Medulla oblongata (tissue), 1 donor: ENCODE results near the gene IL36B.

Experiments used
- DNase-seq: peaks from one replicate; pipeline ENCODE4 v3.0.0-alpha.2; 2015; ENCODE audit errors: extremely low spot score

The IL36B gene

GRCh38 chr2:113056521-113056920 is 3.9 kb upstream of the IL36B start:
- DNase-seq = no peak

DNA sequence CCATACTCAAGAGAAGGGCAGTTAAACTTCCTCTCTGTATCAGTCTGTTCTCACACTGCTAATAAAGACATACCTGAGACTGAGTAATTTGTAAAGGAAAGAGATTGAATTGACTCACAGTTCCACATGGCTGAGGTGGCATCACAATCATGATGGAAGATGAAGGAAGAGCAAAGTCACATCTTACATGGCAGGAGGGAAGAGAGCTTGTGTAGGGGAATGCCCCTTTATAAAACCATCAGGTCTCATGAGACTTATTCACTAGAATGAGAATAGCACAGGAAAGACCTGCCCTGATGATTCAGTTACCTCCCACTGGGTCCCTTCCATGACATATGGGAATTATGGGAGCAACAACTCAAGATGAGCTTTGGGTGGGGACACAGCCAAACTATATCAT is 1.4 kb upstream of the IL36B start:
- DNase-seq = no peak

DNA sequence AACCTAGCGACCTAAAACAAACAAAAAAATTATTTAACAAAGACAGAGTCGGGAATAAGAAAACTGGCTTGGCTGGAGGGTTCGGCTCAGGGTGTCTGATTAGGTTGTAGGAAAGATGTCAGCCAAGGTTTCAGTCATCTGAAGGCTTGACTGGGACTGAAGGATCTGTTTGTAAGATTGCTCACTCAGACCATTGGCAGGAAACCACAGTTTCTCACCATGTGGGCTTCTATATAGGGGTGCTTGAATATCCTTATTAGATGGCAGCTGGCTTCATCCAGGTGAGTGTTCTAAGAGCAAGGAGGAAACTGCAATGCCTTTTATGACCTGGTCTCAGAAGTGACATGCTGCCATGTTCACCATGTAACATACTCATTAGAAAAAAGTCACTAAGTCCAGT is 999 bp upstream of the IL36B start:
- DNase-seq = no peak

DNA sequence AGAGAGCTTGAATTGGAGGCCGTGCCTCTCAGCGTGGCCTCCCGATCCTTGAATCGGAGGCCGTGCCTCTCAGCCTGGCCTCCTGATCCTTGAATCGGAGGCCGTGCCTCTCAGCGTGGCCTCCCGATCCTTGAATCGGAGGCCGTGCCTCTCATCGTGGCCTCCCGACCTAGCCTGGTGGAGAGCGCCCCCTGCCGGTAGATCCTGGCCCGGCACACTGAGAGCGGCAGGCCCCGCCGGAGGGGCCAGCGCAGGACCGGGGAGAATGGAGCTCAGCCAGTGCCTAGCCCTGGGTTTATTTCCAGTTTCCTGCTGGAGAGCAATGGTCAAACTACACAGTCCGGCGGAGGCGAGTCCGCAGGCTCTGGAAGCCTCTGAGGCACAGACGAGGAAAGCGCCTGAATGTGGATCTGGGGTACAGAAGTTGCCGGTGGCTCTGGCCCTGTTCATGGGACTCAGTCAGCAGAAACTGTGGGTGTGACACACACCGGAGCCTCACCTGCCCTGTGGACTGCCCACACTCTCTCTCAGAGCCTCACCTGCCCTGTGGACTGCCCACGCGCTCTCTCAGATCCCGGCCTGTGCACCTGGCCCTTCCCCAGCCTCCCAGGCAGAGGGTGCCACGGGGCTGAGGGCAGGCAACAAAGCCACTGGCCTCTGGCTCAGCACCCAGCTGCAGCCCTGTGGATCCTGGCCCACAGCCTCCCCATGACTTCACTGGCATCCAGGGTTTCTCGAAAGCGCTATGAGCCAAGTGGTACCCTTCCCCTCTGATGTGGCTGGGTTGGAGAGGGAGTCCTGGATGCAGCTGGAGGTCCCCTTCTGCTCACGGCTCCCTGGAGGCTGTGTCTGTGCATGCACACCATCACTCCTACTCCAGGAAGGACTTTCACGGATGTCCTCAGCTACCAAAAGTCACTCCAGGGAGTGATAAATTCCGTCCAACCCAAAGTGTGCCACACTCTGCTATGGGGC is 1.5 kb downstream of the IL36B start:
- no peak for DNase-seq

- DNase-seq = no peak
Observed at GRCh38 chr2:113046465-113046864, 6.2 kb downstream of the IL36B start.

- no peak for DNase-seq
Observed at GRCh38 chr2:113041871-113042270, 10.8 kb downstream of the IL36B start.

- DNase-seq = no peak
Observed at GRCh38 chr2:113039719-113040118, 12.9 kb downstream of the IL36B start.

DNA sequence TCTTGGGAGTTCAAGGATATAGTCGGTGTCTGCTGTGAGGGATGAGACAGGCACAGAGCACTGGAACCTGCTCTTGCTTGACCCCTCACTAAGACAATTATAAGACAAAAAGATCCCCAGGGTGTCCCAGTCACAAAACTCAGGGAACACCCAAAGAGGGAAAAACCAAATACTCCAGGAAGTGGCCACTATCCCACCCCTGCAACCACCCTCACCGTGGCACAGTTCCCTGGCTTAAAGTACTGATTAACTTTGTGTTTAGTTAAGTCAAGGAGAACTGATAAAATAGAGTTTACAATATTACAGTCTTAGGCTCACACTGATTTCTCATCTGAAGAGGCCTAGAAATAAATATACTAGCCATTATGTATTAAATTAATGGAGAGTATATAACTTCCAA is 13.5 kb downstream of the IL36B start:
- DNase-seq = no peak

GRCh38 chr2:113038291-113038690 is 14.4 kb downstream of the IL36B start:
- no peak for DNase-seq

DNA sequence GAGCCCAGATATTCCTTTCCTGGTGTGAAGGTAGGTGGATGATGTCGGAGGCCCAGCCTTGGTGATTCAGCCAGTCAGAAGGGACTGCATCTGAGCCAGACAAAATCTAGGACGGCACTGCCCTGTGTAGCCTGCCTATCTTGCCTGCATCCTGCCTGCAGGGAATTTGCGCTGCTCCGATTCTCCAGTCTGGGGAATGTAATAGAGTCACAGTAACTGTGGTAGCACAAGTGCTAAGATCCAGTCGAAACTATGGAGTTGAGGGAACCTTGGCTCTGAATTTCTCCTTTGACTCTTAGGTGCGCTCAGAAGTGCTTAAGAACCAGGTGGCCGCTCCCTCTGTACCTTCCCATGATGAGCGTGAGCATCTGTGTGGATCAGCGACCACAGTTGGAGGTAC is 15.9 kb downstream of the IL36B start:
- DNase-seq = no peak

GRCh38 chr2:113034016-113034415 is 18.7 kb downstream of the IL36B start:
- no peak for DNase-seq

DNA sequence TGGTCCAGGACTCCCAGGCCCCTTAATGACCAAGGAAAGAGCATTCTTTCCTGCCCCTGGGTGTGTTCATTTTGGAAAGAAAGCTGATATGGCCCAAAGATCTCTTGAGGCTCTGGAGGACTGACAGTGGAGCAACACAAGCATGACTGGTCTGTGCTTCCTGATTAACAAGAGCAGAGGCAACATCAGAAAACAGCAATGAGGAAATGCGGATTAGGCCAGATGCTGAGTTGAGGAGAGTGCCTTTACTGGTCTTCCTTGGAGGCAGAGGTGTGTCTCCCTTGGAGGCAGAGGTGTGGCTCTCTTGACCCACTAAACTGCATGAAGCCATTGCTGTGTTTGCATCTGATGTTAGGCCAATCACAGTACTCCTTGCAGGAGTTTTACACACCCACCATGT is 19.9 kb downstream of the IL36B start:
- DNase-seq = no peak

- no peak for DNase-seq
Observed at GRCh38 chr2:113028112-113028511, 24.6 kb downstream of the IL36B start.

GRCh38 chr2:113027691-113028090 is 25.0 kb downstream of the IL36B start:
- no peak for DNase-seq

DNA sequence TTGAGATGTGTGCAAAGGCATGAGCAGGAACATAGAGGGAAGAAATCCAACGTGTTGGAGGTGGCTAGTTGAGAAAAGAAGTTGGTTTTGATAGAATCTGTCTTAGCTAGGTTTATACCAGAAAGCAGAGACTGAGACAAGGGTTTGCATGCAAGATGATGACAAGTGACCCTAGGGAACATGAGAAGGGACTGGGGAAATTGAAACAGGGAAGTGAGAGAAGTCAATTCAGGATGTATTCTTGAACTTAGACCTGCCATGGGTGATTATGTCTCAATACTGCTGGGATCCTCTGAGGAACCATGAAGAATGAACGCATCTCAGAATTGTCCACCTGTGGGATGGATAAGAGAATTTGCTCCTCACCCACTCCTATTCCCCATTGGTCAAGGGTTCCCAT is 26.9 kb downstream of the IL36B start:
- DNase-seq = peak; percentile 14

GRCh38 chr2:113024764-113025163 is 27.9 kb downstream of the IL36B start:
- no peak for DNase-seq

DNA sequence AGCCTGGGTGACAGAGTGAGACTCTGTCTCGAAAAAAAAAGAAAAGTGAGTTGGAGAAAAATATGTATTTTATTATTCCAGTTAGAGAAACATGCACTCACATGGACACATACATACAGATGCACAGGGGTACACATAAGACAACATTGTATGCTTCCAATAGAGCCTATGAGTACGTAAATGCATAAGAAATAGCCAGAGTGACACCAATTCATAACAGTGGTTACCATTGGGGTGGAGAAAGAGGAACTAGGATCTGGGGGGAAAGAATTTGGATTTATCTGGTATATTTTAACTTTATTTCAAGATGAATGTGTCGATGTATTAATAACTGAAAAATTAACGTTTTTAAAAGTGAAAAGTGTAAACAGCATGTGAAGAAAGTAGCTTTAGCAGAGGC is 31.4 kb downstream of the IL36B start:
- DNase-seq = no peak

- DNase-seq = no peak
Observed at GRCh38 chr2:113018509-113018908, 34.2 kb downstream of the IL36B start.

DNA sequence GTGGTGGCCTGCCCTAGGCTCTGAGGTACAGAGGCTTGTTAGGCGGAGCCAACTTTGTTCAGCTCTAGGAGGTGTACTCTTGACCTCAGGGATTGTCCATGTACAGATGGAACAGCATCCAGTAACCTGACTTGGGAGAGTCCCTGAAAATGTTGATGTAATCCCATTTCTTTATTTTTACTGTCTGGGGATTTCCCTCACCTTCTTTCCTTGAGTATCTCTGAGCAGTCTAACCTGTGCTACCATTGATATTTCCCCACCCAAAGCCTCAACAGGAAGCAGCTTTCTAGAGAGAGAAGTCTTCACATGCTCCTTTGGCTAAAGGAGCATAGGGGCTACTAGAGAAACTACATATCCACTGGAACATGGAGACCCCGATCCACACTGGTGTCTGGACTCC is 37.0 kb downstream of the IL36B start:
- no peak for DNase-seq

- no peak for DNase-seq
Observed at GRCh38 chr2:113015042-113015441, 37.6 kb downstream of the IL36B start.

- no peak for DNase-seq
Observed at GRCh38 chr2:113014067-113014466, 38.6 kb downstream of the IL36B start.

- no peak for DNase-seq
Observed at GRCh38 chr2:113013336-113013661, 39.4 kb downstream of the IL36B start.

- DNase-seq = no peak
Observed at GRCh38 chr2:113012436-113013335, 40.0 kb downstream of the IL36B start.
